OCI-LY1 (cell line): ENCODE results near the gene EBPL.

ENCODE experiments used
- H2AFZ ChIP-seq: fragments of 200-600 bp; sonication (generic), shearing (Covaris generic); 2 replicates; pipeline ENCODE4 v1.6.0; 2014; ENCODE audit warnings: antibody characterized with exemption, mild to moderate bottlenecking, low read length
- H3F3A ChIP-seq: fragments of 200-600 bp; sonication (generic), shearing (Covaris generic); 2 replicates; pipeline ENCODE4 v1.6.0; 2014; ENCODE audit warnings: mild to moderate bottlenecking, antibody characterized with exemption, low read length, moderate library complexity; ENCODE audit not compliant: insufficient read depth
- H3K27ac ChIP-seq: fragments of 200-600 bp; sonication (generic); 2 replicates; pipeline ENCODE4 v1.5.1; 2014; ENCODE audit warnings: low read length, mixed run types, mild to moderate bottlenecking, low read depth; ENCODE audit not compliant: poor library complexity, severe bottlenecking
- H3K27me3 ChIP-seq: fragments of 200-600 bp; sonication (generic); 2 replicates; pipeline ENCODE4 v1.6.0; 2014; ENCODE audit warnings: antibody characterized with exemption, mild to moderate bottlenecking, low read length, moderate library complexity; ENCODE audit not compliant: insufficient read depth
- H3K36me3 ChIP-seq: fragments of 200-600 bp; sonication (generic); 2 replicates; pipeline ENCODE4 v1.6.1; 2014; ENCODE audit warnings: mild to moderate bottlenecking, antibody characterized with exemption, low read length, moderate library complexity, mixed read lengths; ENCODE audit not compliant: insufficient read depth
- H3K4me1 ChIP-seq: fragments of 200-600 bp; sonication (generic); 2 replicates; pipeline ENCODE4 v1.5.1; 2014; ENCODE audit warnings: mild to moderate bottlenecking, low read length, moderate library complexity; ENCODE audit not compliant: insufficient read depth, severe bottlenecking
- H3K4me2 ChIP-seq: fragments of 200-600 bp; sonication (generic), shearing (Covaris generic); 2 replicates; pipeline ENCODE4 v1.6.1; 2014; ENCODE audit warnings: low read length
- H3K4me3 ChIP-seq: fragments of 200-600 bp; sonication (generic); 2 replicates; pipeline ENCODE4 v1.5.1; 2014; ENCODE audit warnings: low read length, low read depth, mild to moderate bottlenecking, mixed read lengths; ENCODE audit not compliant: poor library complexity, severe bottlenecking
- H3K79me2 ChIP-seq: fragments of 200-600 bp; shearing (Covaris generic); 2 replicates; pipeline ENCODE4 v1.6.1; 2016; ENCODE audit warnings: mixed run types, low read length, mixed read lengths; ENCODE audit not compliant: insufficient read depth
- H3K9ac ChIP-seq: fragments of 200-600 bp; sonication (generic), shearing (Covaris generic); 2 replicates; pipeline ENCODE4 v1.6.1; 2014; ENCODE audit warnings: mild to moderate bottlenecking, low read length, mixed read lengths
- H3K9me2 ChIP-seq: fragments of 200-600 bp; sonication (generic), shearing (Covaris generic); 2 replicates; pipeline ENCODE4 v1.6.1; 2014; ENCODE audit warnings: low read depth, mild to moderate bottlenecking, low read length, mixed read lengths
- H3K9me3 ChIP-seq: fragments of 200-600 bp; shearing (Covaris generic); 2 replicates; pipeline ENCODE4 v1.6.1; 2014; ENCODE audit warnings: low read length, mixed read lengths
- H4K20me1 ChIP-seq: fragments of 200-600 bp; sonication (generic), shearing (Covaris generic); 2 replicates; pipeline ENCODE4 v1.6.0; 2016; ENCODE audit warnings: mild to moderate bottlenecking, low read length; ENCODE audit not compliant: insufficient read depth
- EZH2 ChIP-seq: fragments of 200-600 bp; sonication (generic), shearing (Covaris generic); IDR thresholded peaks from 2 replicates; pipeline ENCODE4 v1.8.0; 2017; ENCODE audit warnings: borderline replicate concordance, mixed run types, mild to moderate bottlenecking, antibody characterized with exemption, low read length, moderate library complexity, mixed read lengths
- TF ChIP-seq, protein P1 (sequence below): fragments of 200-600 bp; sonication (generic), shearing (Covaris generic); IDR thresholded peaks from 2 replicates; pipeline ENCODE4 v1.5.1; 2017; ENCODE audit warnings: mild to moderate bottlenecking, antibody characterized with exemption, low read length, moderate library complexity, mixed read lengths

The EBPL gene

DNA sequence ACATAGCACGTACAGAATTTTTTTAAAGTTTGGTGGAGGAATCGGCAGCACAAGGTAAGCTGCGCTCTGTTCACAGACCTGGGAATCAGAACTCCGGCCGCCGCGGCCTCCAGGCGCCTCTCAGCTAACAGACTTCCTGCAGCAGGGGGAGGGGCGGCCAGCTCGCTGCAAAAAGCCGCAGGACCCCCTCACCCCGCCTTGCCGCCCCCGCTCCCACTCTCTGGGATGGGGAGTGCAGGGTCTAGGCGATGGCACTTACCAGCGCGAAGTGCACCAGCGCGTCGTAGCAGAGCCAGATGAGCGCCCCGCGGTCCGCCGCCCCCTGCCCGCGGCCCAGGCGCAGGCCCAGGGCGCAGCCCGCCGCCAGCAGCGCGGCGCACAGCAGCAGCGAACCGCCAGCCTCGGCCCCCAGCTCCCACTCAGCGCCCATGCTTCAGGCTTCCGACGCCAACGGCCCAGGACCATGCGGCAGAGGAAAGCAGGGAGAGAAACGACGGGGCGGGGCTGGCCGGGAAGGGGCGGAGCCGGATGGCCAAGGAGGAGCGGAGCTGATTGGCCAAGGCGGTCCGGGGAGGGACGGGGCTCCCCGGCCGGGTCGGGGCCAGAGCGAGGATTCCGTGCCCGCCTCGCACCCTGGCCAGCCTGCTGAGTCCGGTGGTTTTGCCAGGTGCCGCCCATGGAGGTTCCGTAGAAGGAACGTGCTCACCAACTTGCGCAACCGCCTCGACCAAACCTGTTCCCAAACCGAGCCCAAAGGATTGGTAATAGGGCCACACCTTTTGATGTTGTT is at the start of gene EBPL:
Gene EBPL (minus strand): TSS at position 492 of the 790 bp plus-strand sequence. CDS start 62 bp downstream, at position 430.
- H3K27ac ChIP-seq = peak within 1 kb of the TSS; percentile 47
- H3K27me3 ChIP-seq = no peaks in the 10 kb centered on the region
- H3K4me3 ChIP-seq = peak within 1 kb of the TSS; percentile 82
- peaks cover 10% of the 10 kb centered on the region; the same call in 1 of the 2 replicates for H3K79me2 ChIP-seq
- H3K4me2 ChIP-seq = peak within 1 kb of the TSS; percentile 91
- TF ChIP-seq EZH2 = no peak
- TF ChIP-seq, protein P1, sequence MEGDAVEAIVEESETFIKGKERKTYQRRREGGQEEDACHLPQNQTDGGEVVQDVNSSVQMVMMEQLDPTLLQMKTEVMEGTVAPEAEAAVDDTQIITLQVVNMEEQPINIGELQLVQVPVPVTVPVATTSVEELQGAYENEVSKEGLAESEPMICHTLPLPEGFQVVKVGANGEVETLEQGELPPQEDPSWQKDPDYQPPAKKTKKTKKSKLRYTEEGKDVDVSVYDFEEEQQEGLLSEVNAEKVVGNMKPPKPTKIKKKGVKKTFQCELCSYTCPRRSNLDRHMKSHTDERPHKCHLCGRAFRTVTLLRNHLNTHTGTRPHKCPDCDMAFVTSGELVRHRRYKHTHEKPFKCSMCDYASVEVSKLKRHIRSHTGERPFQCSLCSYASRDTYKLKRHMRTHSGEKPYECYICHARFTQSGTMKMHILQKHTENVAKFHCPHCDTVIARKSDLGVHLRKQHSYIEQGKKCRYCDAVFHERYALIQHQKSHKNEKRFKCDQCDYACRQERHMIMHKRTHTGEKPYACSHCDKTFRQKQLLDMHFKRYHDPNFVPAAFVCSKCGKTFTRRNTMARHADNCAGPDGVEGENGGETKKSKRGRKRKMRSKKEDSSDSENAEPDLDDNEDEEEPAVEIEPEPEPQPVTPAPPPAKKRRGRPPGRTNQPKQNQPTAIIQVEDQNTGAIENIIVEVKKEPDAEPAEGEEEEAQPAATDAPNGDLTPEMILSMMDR = no peak
- H3K4me1 ChIP-seq = peaks cover 22% of the 10 kb centered on the region
- no peaks in the 10 kb centered on the region for H4K20me1 ChIP-seq
- H3K9me3 ChIP-seq = no peaks in the 10 kb centered on the region
- peak within 1 kb of the TSS; percentile 77 for H2AFZ ChIP-seq
- peaks cover 16% of the 10 kb centered on the region; the same call in 1 of the 2 replicates for H3K36me3 ChIP-seq
- H3K9ac ChIP-seq = peak within 1 kb of the TSS; percentile 78
- H3F3A ChIP-seq = 0 out of 2 replicates have a peak, but pooled peaks cover 2% of the 10 kb centered on the region
- H3K9me2 ChIP-seq = no peaks in the 10 kb centered on the region

DNA sequence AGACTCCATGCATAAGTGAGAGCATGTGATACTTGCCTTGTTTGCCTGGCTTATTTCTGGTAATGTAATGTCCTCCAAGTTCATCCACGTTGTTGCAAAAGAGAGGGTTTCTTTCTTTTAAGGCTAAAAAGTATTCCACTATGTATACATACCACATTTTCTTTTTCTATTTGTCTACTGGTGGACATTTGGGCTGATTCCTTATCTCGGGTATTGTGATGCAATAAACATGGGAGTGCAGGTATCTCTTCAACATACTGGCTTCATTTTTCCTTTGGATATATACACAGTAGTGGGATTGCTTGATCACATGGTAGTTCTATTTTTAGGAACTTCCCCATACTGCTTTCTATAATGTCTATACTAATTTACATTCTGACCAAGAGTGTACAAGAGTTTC is 49.6 kb upstream of the EBPL start:
- Histone ChIP-seq H3F3A (no peaks in the 10 kb centered on the region), H2AFZ (no peak overlapping the region), H3K27ac (no peak overlapping the region), H3K9me2 (no peaks in the 10 kb centered on the region), H3K4me2 (no peak overlapping the region), H3K27me3 (no peaks in the 10 kb centered on the region), H3K79me2 (no peaks in the 10 kb centered on the region), H3K4me1 (peaks cover 8% of the 10 kb centered on the region), H3K4me3 (no peak overlapping the region), H4K20me1 (no peaks in the 10 kb centered on the region), H3K9me3 (no peaks in the 10 kb centered on the region), H3K36me3 (peaks cover 63% of the 10 kb centered on the region), H3K9ac (no peak overlapping the region)
- TF ChIP-seq, protein P1 = no peak
- no peak for TF ChIP-seq EZH2

DNA sequence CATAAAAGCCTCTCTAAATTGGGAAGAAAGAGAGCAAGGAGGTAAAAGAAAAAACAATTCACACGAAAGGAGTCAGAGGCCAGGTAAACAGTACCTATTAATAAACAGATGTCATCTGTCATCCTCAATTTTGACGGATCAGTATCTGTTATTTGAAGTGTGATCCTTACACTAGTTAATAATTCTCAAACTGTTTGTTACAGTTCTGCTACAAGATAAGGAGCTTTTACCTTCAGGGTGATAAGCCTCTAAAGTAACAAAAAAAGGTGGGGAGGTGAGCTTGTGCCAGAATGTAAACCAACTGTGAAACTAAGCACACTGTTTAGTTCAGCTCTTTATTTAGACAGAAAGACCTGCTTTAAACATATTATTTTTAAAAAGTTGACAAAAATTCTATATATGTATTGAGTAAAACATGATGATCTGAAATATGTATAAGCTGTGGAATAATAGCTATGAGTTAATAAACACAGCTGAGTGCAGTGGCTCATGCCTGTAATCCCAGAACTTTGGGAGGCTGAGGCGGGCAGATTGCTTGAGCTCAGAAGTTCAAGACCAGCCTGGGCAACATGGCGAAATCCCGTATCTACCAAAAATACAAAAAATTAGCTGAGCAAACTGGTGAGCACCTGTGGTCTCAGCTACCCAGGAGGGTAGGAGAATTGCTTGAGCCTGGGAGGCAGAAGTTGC is 48.4 kb upstream of the EBPL start:
- no peaks in the 10 kb centered on the region for H3K79me2 ChIP-seq

More for the DNA sequence above, 48.4 kb upstream of the EBPL start:
- H4K20me1 ChIP-seq = no peaks in the 10 kb centered on the region
- H3K4me2 ChIP-seq = no peak overlapping the region
- peaks cover 53% of the 10 kb centered on the region for H3K36me3 ChIP-seq
- H3K9ac ChIP-seq = no peak overlapping the region
- no peak overlapping the region for H3K4me3 ChIP-seq
- no peaks in the 10 kb centered on the region for H3F3A ChIP-seq
- no peaks in the 10 kb centered on the region for H3K27me3 ChIP-seq
- no peak overlapping the region for H2AFZ ChIP-seq
- TF ChIP-seq, protein P1 = no peak
- no peak for TF ChIP-seq EZH2
- H3K4me1 ChIP-seq = peaks cover 8% of the 10 kb centered on the region
- H3K9me3 ChIP-seq = no peaks in the 10 kb centered on the region
- no peaks in the 10 kb centered on the region for H3K9me2 ChIP-seq
- no peak overlapping the region for H3K27ac ChIP-seq
